ENCODE results near the gene TMEM218.

DNA sequence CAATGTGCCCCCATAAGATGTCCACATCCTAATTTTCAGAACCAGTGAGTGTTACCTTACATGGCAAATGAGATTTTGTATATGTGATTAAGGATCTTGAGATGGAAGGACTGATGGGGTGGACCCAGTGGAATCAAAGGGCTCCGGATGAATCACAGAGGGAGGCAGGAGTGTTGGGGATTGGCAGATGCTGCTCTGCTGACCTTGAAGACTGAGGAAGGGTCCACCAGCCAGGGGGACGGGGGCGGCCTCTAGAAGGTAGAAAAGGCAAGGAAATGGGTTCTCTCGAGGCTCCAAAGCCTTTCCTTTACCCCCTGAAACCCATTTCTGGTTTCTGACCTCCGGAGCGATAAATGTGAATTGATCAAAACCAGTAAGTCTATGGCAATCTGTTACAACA lies 18.8 kb downstream of the TMEM218 start:
- TF ChIP-seq CTCF (IDR thresholded peaks at IDR 0.05): no peak
- TF ChIP-seq POLR2A (IDR thresholded peaks at IDR 0.05): no peak

Measured in thyroid gland (tissue), 4 donors.